Stimulated activated CD4-positive, alpha-beta T cell treated with anti-CD3 and anti-CD28 coated beads, Interleukin-15, amount 100 ng/mL, for 48 hours (primary cell): ENCODE results near the gene SFMBT2.
"Not testable (repeated sequence)": the region's sequence is repeated elsewhere in the genome, so short reads cannot be mapped to it uniquely, and the experiment has no call there.

ENCODE experiments used
- DNase-seq, 2 donors: peaks; one replicate each; pipeline ENCODE4 v3.0.0-alpha.2; 2020; ENCODE audit warnings: low read depth in 2 of 2

Gene SFMBT2

DNA sequence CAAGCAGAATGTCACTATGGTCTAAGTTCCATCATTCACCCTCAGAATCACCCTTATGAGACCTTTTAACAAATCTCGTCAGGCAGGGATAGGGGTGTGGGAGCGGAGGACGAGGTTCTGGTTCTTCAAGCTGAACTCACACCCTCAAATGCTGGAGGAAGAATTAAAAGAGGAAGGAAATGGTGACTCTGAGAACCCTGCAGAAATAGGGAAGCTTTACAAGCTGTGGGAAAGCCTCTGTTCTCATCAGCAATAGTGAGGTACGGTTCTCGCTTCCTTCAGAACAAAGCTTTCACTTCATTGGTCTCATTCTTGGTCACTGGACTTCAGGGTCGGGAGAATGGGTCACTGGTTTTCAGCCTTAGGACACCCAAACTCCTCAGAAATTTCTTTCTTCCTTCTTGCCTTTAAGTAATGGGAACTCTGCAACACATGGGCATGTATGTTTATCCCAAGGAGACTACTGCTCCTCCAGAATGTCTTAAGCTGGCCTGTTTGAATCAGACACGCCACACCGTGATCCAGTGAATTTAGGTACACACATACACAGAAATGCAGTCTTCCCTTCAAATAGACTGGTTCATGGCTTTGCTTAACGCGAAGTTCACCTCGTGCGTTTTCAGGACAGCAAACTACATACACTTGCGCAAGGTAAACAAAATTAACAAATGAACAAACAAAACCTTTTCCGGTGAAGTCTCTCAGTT is 226.0 kb downstream of the SFMBT2 start:
- DNase-seq, result no peak

DNA sequence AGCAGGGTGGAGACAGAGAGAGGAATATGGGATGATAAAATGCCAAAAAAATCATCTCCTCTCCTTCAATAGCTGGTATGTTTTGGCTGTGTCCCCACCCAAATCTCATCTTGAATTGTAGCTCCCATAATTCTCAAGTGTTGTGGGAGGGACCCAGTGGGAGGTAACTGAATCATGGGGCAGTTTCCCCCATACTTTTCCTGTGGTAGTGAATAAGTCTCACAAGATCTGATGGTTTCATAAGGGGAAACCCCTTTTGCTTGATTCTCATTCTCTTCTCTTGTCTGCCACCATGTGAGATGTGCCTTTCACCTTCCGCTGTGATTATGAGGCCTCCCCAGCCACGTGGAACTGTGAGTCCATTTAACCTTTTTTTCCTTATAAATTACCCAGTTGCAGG is 226.7 kb downstream of the SFMBT2 start:
- DNase-seq, result not testable (repeated sequence)

GRCh38 chr10:7182327-7182726 is 228.5 kb downstream of the SFMBT2 start:
- not testable (repeated sequence) for DNase-seq

DNA sequence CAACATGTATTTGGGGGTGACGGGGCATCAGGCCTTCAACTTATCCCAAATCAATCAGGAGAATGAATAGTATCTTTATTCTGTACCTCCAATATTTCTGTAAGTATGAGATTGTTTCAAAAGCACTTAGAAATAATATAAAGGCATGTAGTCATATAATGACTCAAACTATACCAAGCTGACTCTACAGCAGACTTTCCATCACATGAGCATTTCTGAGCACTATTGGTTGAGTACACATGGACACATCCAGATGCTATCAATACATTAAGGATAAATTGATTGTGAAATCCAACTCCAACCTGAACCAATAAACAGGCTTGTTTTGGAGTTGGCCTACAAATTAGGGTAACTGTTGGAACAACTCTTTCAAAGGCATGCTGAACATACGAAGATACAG is 229.4 kb downstream of the SFMBT2 start:
- DNase-seq, result no peak

- DNase-seq, result no peak
Observed at GRCh38 chr10:7179536-7179935, 231.3 kb downstream of the SFMBT2 start.

GRCh38 chr10:7173948-7174347 is 236.9 kb downstream of the SFMBT2 start:
- DNase-seq, result no peak

- no peak for DNase-seq
Observed at GRCh38 chr10:7171825-7172224, 239.0 kb downstream of the SFMBT2 start.

DNA sequence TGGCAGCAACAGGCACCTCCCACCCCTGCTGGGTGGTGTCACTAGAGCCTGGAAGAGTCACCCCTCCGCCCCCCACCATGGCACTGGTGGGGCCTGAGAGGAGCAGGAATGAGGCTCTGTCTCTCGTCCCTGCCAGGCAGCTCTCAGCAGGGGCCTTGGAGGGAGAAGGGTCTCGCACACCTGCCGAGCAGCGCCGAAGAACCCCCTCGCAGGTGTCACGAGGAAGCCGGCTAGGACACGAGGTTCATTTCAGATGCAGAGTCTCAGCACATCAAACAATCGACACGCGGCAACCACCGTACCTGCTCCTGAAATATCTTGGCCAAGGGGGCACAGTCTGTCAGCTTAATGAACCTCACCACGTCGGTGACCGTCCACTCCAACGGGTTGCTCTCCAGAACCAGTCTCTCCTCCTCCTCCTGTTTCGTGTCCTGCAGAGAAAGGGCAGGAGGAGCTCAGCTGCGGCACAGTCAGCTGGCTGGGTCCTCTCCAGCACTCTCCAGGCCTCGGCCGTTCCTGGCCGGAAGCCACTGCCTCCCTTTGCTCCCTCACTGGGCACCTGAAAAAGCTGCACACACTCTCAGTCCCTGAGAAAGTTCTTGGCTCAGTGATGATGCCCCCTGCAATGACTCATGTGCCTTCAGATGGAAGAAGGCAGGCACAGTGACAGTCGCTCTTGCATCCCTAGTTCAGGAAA is 240.1 kb downstream of the SFMBT2 start:
- DNase-seq, result no peak

DNA sequence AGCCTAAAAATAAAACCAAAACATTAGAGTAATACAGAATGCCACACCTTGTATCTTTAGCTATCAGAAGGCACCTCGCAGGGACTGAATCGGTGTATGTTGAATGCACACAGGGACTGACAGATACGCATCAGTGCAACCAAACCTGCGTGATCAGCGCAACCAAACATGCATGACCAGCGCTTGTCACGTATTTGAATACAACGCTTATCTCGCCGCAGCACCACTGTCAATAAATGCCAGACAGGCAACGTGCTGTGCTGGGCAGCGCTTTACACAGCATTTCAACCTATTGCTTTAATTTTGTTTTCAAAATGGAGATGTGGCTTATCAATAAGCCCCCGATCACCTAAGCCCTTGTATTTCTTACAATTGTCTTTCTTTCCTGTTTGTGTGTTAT is 242.4 kb downstream of the SFMBT2 start:
- no peak for DNase-seq

DNA sequence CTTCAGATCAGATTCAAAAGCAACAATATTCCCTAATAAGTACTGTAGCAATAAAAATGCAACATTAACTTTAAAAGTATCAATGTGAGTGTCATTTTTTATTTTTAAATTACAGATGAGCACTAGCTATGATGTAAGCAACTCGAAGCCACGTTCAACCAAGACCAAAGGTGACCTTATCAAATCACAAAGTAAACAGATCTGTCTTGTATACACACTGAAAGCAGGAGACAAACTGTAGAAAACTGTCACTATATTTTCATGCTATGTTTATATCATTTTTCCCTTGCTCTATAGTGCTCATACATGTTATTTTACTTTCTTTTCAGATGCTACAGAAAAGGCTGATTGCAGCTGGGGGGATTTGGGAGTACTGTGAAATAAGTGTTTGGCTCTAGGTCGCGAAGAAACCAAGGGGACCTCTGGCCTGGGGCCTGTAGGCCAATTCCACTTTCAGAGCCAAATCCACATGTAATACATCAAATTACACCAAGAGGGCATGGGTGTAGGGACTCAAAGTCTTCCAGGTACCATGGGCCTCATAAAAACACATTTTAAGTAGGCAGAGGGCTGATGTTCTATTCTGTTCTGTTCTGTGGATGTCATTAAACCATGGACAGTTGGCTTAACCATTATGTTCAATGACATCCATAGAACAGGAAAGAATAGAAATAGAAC is 245.2 kb downstream of the SFMBT2 start:
- no peak for DNase-seq

DNA sequence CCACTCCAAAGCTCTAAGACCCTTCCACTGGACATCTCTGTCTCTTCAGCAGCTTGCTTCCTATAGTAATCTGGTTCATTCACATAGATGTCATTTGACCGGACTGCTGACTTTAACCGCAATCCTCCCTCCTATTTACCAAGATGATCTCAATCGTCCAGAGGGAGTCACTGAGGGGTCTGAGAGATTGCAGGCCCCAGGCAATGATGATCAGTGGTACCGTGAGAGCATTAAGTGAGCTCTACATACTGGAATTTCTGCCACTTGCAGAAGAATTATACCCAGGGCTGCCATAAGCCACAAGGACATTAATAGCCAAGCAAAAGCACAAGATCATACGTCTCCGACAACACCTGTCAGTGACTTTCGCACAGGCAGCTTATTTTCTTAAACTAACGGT is 245.9 kb downstream of the SFMBT2 start:
- DNase-seq, result no peak

DNA sequence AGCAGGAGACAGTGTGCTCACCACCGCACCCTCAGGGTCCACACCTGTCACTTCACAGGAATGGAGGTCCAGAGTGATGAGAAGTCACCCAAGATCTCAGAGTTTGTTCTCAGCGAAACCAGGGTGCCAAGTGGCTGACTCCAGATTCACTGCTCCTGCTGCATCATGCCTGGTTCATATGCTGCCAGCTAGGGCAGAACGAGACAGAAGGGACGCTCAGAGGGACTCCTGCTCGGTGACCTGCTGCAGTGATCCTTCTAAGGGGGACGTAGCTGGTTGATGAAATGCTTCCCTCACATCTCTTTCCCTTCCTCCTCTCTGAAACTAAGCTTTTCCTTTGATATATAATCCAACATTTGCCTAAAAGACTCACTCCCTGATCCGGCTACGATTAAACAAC is 248.5 kb downstream of the SFMBT2 start:
- no peak for DNase-seq

DNA sequence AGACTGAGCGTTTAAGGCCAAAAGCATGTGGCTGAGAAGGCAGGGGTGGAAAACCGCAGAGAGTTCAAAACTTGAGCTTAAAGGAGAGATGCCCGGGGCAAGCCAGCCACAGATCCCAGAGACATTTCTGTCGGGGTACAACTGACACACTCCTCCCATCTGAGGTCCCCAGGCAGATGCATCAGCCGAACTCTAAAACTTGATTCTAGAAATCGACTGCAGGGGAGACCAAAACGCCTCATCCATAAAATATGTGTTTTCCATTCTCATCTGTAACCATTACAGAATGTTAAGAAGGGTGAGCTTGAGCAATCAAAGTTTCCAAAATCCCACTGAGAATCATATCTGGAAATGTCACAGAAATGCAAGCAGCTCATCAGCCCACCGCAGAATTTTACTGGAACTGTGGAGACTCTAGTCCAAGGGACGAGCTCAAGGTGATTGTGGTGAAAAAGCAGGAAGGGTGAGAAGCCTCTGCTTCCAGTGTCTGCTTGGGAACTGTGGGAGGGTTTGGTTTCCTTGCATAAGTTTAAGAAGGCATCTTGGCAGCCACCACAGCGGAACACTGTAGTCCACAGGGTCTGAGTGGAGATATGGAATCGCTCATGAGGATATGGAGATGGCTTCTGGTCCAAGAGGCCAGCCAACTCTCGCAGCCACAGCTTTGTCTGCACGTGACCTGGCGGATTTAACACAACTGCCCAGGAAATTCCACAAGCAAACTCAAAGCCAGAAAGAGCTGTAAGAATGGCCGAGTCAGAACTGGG is 249.2 kb downstream of the SFMBT2 start:
- no peak for DNase-seq

DNA sequence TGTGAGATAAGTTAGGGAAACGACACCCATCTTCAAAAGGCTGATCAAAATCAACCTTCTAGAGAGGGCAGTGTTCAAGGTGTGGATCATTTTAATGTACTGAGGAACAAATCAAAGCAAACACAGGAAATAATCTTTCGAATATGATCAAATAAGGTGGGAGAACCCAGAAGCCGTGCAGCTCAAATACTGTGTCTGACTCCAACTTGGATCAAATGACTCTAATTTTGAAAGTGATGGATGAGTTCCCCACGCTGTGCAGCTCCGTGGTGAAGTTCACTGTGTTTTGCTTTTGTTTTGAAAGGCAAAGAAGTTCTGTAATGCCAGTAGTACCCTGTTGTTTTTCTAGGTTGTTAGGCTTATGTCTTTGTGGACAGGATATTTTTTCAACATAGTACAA is 250.9 kb downstream of the SFMBT2 start:
- no peak for DNase-seq

DNA sequence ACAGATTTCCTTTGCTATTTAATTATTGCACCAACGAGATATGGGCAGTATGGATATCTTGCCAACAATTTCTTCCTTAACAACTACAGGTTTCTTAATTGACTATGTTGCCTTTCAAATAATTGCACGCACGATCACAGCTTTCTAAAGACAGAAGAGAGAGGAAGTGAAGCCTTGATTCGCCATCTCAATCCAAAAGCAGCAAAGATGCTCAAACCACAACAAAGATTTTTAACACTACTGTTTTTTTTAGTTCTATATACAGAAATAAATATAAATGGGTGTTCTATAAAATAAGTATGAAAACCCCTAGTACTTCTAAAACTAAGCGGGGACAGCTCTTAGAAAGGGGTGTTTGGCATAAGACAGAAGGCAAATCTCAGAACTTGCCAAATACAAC is 251.3 kb downstream of the SFMBT2 start:
- no peak for DNase-seq

- no peak for DNase-seq
Observed at GRCh38 chr10:7157091-7157490, 253.7 kb downstream of the SFMBT2 start.

- DNase-seq, result no peak
Observed at GRCh38 chr10:7153750-7154149, 257.1 kb downstream of the SFMBT2 start.

DNA sequence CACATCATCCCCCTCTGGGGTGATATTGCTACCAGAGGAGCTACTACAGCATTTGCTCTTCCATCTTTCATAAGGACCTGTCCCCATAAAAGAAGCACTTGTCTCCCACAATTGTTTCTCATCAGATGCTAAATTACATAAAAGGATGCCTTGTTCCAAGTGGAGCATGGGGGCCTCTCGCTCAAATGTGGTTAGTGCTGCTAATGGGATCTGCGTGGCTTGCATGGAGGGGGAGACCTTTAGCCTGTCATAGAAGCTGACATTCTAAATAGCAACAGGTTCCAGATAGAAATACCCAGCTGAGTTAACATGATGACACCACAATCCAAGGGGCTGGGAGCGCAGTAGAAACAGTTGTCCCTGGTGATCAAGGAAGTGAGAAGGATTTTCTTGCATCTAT is 257.9 kb downstream of the SFMBT2 start:
- DNase-seq, result no peak

GRCh38 chr10:7152341-7152740 is 258.5 kb downstream of the SFMBT2 start:
- DNase-seq, result no peak

- no peak for DNase-seq
Observed at GRCh38 chr10:7151538-7151937, 259.3 kb downstream of the SFMBT2 start.

DNA sequence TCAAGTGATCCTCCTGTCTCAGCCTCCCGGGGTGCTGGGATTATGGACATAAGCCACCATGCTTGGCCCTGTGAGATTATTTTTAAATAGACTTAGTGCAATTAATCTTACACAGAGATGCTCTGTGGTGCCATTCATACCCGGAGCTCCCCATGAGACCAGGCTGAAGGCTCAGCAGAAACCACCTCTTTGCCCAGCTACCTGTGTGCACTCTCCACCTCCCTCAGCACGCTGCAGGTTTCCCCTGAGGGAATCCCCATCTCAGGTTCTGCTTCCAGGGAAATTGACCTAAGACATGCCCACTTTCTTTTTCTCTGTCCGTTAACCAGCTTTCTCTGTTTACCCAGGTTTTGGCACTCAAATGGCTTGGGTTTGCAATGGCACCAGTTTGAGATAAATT is 260.5 kb downstream of the SFMBT2 start:
- DNase-seq, result no peak

DNA sequence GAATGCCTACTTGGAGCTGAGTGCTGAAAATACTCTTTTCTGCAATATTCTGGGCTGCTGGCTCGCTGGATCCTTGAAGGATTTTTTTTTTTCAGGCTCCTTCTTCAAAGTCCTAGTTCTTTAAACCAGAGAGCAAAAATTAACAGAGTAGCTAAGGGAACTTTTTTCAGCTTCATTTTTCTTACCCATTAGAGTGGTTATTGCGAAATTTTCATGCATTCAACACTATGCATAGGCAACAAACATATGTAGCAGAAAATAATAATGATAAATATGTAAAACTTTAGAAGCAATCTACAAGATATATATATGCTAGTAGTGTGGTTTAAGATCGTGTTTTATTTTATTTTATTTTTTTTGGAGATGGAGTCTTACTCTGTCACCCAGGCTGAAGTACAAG is 264.6 kb downstream of the SFMBT2 start:
- no peak for DNase-seq
